Neural cell (in vitro differentiated cells): ENCODE results near the gene SNRNP200. TPM values are rescaled to one million over a fixed set of nuclear protein-coding genes. Genes with fewer than 3 reads are reported as not detected.

Source experiments
- H2AFZ ChIP-seq: fragments of 200-600, 300-800 bp; sonication (generic), shearing (Covaris generic); 2 replicates; pipeline ENCODE4 v1.6.0; 2014; ENCODE audit warnings: low read depth, mild to moderate bottlenecking, antibody characterized with exemption, low read length, moderate library complexity
- H3F3A ChIP-seq: fragments of 200-600 bp; shearing (Covaris generic); 2 replicates; pipeline ENCODE4 v1.6.1; 2016; ENCODE audit warnings: mild to moderate bottlenecking, moderate library complexity, mixed read lengths, antibody characterized with exemption, low read length; ENCODE audit not compliant: insufficient read depth, poor library complexity, severe bottlenecking
- H3K27ac ChIP-seq: fragments of 200-600, 300-800 bp; sonication (generic), shearing (Covaris generic); 2 replicates; pipeline ENCODE4 v1.5.1; 2014; ENCODE audit warnings: mild to moderate bottlenecking, low read length, moderate library complexity
- H3K27me3 ChIP-seq: fragments of 300-800, 200-600 bp; sonication (generic), shearing (Covaris generic); 2 replicates; pipeline ENCODE4 v1.6.0; 2014; ENCODE audit warnings: mild to moderate bottlenecking, low read depth, low read length, moderate library complexity; ENCODE audit not compliant: insufficient read depth
- H3K36me3 ChIP-seq: fragments of 300-800, 200-600 bp; sonication (generic), shearing (Covaris generic); 2 replicates; pipeline ENCODE4 v1.5.1; 2014; ENCODE audit warnings: mild to moderate bottlenecking, antibody characterized with exemption, low read length, moderate library complexity; ENCODE audit not compliant: insufficient read depth
- H3K4me2 ChIP-seq: fragments of 300-800, 200-600 bp; sonication (generic), shearing (Covaris generic); 2 replicates; pipeline ENCODE4 v1.6.0; 2014; ENCODE audit warnings: mild to moderate bottlenecking, low read length
- H3K4me3 ChIP-seq: fragments of 300-800, 200-600 bp; sonication (generic), shearing (Covaris generic); 2 replicates; pipeline ENCODE4 v1.5.1; 2014; ENCODE audit warnings: mild to moderate bottlenecking, low read length, moderate library complexity
- H3K79me2 ChIP-seq: fragments of 200-600 bp; shearing (Covaris generic); replicated peaks from 2 replicates; pipeline ENCODE4 v1.6.0; 2014; ENCODE audit warnings: mild to moderate bottlenecking, low read length, moderate library complexity; ENCODE audit not compliant: insufficient read depth
- H3K9ac ChIP-seq: fragments of 300-800, 200-600 bp; sonication (generic), shearing (Covaris generic); 2 replicates; pipeline ENCODE4 v1.6.1; 2016; ENCODE audit warnings: mild to moderate bottlenecking, low read length, mixed read lengths
- H3K9me2 ChIP-seq: fragments of 200-600 bp; shearing (Covaris generic); 2 replicates; pipeline ENCODE4 v1.6.1; 2016; ENCODE audit warnings: mild to moderate bottlenecking, low read length, mixed read lengths; ENCODE audit not compliant: insufficient read depth
- H3K9me3 ChIP-seq: fragments of 200-600, 300-800 bp; sonication (generic), shearing (Covaris generic); 2 replicates; pipeline ENCODE4 v1.6.1; 2016; ENCODE audit warnings: mild to moderate bottlenecking, mixed run types, low read length, moderate library complexity, mixed read lengths
- H4K20me1 ChIP-seq: fragments of 200-600 bp; shearing (Covaris generic); 2 replicates; pipeline ENCODE4 v1.6.1; 2016; ENCODE audit warnings: mild to moderate bottlenecking, mixed run types; ENCODE audit not compliant: insufficient read depth
- CTCF ChIP-seq: fragments of 450-650 bp; IDR thresholded peaks from 2 replicates; pipeline ENCODE4 v1.5.1; 2014; ENCODE audit warnings: antibody characterized with exemption, mild to moderate bottlenecking, moderate library complexity; ENCODE audit not compliant: poor library complexity, severe bottlenecking
- EP300 ChIP-seq: fragments of 450-650 bp; conservative IDR thresholded peaks from 2 replicates; pipeline ENCODE4 v1.6.1; 2014; ENCODE audit warnings: antibody characterized with exemption, mild to moderate bottlenecking, moderate library complexity; ENCODE audit not compliant: poor library complexity, severe bottlenecking
- EZH2 ChIP-seq: fragments of 200-600, 300-800 bp; shearing (Covaris generic), sonication (generic); IDR thresholded peaks from 2 replicates; pipeline ENCODE4 v1.6.1; 2014; ENCODE audit warnings: antibody characterized with exemption, low read length, borderline replicate concordance, mild to moderate bottlenecking; ENCODE audit not compliant: insufficient read depth, poor library complexity, severe bottlenecking
- MXI1 ChIP-seq: fragments of 450-650 bp; conservative IDR thresholded peaks from 2 replicates; pipeline ENCODE4 v1.6.1; 2014; ENCODE audit warnings: antibody characterized with exemption, mild to moderate bottlenecking; ENCODE audit not compliant: poor library complexity, severe bottlenecking
- POLR2AphosphoS5 ChIP-seq: IDR thresholded peaks from 2 replicates; pipeline ENCODE4 v1.6.1; 2012
- RAD21 ChIP-seq: fragments of 450-650 bp; conservative IDR thresholded peaks from 2 replicates; pipeline ENCODE4 v1.6.1; 2014; ENCODE audit warnings: antibody characterized with exemption, mild to moderate bottlenecking, moderate library complexity
- REST ChIP-seq: IDR thresholded peaks from 2 replicates; pipeline ENCODE4 v1.6.1; 2012; ENCODE audit warnings: borderline replicate concordance
- SMC3 ChIP-seq: fragments of 450-650 bp; conservative IDR thresholded peaks from 2 replicates; pipeline ENCODE4 v1.6.1; 2014; ENCODE audit warnings: antibody characterized with exemption, mild to moderate bottlenecking, moderate library complexity; ENCODE audit not compliant: poor library complexity
- TAF1 ChIP-seq: IDR thresholded peaks from 2 replicates; pipeline ENCODE4 v1.6.1; 2012; ENCODE audit warnings: low read depth
- polyA plus RNA-seq: library from polyadenylated mRNA; depleted of rRNA; stranded (reverse); fragments of >200 nt; gene quantifications from 2 replicates; pipeline ENCODE4 v1.2.3, GENCODE V29; 2014

The SNRNP200 gene
- polyA plus RNA-seq, 1 donor from 2014 or later: 70.4 TPM

- Histone ChIP-seq H4K20me1 (no peaks in the 10 kb centered on the region), H3K4me2 (no peak overlapping the region), H3K9ac (no peak overlapping the region), H3K9me2 (no peaks in the 10 kb centered on the region), H3K9me3 (no peaks in the 10 kb centered on the region), H3K79me2 (no peaks in the 10 kb centered on the region), H3F3A (no peaks in the 10 kb centered on the region), H3K4me3 (no peak overlapping the region), H3K27ac (no peak overlapping the region), H2AFZ (no peak overlapping the region), H3K36me3 (no peaks in the 10 kb centered on the region), H3K27me3 (no peaks in the 10 kb centered on the region)
- TF ChIP-seq REST (no peak), POLR2AphosphoS5 (no peak), EZH2 (no peak), SMC3 (no peak), EP300 (no peak), MXI1 (no peak), RAD21 (no peak)
Observed at GRCh38 chr2:96243843-96244242, 61.5 kb downstream of the SNRNP200 start.

GRCh38 chr2:96241900-96242611 lies 63.3 kb downstream of the SNRNP200 start:
- no peak overlapping the region for H3K4me3 ChIP-seq
- no peaks in the 10 kb centered on the region for H3K27me3 ChIP-seq
- no peaks in the 10 kb centered on the region for H3K9me3 ChIP-seq
- H3F3A ChIP-seq: no peaks in the 10 kb centered on the region
- no peak overlapping the region for H3K27ac ChIP-seq
- H3K4me2 ChIP-seq: no peak overlapping the region
- no peak overlapping the region for H2AFZ ChIP-seq
- no peaks in the 10 kb centered on the region for H3K36me3 ChIP-seq
- TF ChIP-seq TAF1: no peak
- no peak for TF ChIP-seq EZH2
- no peak for TF ChIP-seq POLR2AphosphoS5
- no peak for TF ChIP-seq REST
- TF ChIP-seq CTCF: no peak
- H3K9me2 ChIP-seq: no peaks in the 10 kb centered on the region
- H4K20me1 ChIP-seq: no peaks in the 10 kb centered on the region
- H3K79me2 ChIP-seq: no peaks in the 10 kb centered on the region
- H3K9ac ChIP-seq: no peak overlapping the region
